HEK293 (cell line): ENCODE measurements around the gene NANOS2.

Source experiments
- CTCF ChIP-seq: fragments of 450-650 bp; formaldehyde crosslinking; IDR thresholded peaks from 2 replicates; pipeline ENCODE4 v1.5.1; 2016; ENCODE audit warnings: missing biosample characterization, missing genetic modification characterization
- YY1 ChIP-seq: fragments of 450-650 bp; formaldehyde crosslinking; IDR thresholded peaks from 2 replicates; pipeline ENCODE4 v1.5.1; 2018; ENCODE audit warnings: missing biosample characterization, missing genetic modification characterization
- ZNF24 ChIP-seq: fragments of 450-650 bp; formaldehyde crosslinking; IDR thresholded peaks from 2 replicates; pipeline ENCODE4 v1.5.1; 2016; ENCODE audit warnings: missing biosample characterization, missing genetic modification characterization

GRCh38 chr19:45905011-45905410 is 9.6 kb downstream of the NANOS2 start:
- TF ChIP-seq CTCF: no peak
- no peak for TF ChIP-seq ZNF24 (tag by site-specific recombination)
- no peak for TF ChIP-seq YY1 (tag by site-specific recombination)
